Stimulated activated CD4-positive, alpha-beta T cell treated with anti-CD3 and anti-CD28 coated beads, TNF-alpha, amount 100 ng/mL, for 4 hours (primary cell): ENCODE measurements around the gene SKIC8.

Experiments used
- DNase-seq, 3 experiments: peaks; one replicate each; pipeline ENCODE4 v3.0.0-alpha.2; 2020; ENCODE audit warnings: low read depth in 3 of 3

SKIC8 gene

DNA sequence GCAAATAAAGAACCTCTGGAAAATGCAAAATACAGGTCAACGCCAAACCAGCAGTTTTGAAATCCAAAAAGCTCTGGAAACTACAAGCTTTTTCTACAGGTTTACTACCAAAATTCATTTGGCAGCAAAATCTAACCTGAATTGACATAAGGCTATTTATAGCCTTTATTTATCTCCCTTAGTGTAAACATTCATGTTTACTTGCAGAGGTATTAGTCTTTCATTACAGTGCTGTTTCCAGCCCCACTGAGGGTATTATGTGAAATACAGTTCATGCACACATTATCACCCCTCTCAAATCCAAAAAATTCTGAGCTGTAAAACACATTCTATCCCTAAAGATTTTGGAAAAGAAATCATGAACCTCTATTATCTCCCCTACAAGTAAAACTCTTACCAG, 7.2 kb downstream of the SKIC8 start:
- no peak for DNase-seq

DNA sequence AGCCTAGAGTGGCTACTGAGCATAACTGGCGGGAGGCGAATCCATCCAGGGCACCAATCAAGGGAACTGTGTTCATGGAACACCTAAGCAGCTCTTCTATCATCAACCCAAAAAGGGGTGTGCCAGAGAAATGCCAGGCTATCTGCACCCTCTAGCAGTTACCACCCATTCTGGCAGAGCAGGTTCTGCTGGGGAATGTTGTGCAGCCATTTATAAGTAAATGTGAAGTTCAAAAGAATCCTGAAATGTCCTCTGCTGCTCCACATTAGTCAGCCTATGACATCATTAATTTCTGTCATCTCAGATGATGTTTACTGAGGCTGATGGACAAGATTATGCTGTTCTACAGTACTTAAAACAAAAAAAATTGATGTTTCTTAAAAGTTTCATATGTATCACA, 7.7 kb downstream of the SKIC8 start:
- no peak for DNase-seq

DNA sequence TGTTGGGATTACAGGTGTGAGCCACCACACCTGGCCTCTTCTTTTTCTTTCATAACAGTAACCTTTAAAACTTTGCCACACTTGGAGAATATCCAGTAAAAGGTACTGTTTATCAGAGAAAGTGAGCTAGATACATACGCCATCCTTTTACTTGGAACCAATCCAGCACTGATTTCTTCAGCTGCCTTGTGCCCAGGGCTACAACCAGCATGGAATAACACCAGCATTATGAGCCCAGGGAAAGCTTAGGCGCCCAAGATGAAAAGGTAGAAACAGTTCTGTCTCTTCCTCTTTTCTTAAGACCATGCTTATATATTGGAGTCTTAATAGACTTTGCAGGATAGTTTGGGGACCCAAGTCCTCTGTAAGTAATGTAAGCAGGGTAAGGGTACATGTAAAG, 8.4 kb downstream of the SKIC8 start:
- DNase-seq, result no peak

DNA sequence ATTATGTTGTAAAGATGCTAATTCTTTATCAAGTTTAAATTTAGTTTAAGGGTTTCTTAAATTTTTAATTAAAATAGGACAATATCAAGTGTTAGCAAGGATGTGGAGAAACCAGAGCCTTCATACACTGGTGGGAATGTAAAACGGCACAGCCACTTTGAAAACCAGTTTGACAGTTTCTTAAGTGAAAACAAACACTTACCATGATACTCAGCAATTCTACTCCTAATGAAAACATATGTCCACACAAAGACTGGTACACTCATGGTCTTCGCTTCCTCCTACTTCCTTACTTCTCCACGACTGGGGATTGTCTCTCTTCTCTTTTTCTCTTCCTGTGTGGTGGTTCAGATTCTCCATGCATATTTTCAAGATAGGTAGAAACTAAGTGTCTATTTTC, 9.2 kb downstream of the SKIC8 start:
- DNase-seq, result no peak

DNA sequence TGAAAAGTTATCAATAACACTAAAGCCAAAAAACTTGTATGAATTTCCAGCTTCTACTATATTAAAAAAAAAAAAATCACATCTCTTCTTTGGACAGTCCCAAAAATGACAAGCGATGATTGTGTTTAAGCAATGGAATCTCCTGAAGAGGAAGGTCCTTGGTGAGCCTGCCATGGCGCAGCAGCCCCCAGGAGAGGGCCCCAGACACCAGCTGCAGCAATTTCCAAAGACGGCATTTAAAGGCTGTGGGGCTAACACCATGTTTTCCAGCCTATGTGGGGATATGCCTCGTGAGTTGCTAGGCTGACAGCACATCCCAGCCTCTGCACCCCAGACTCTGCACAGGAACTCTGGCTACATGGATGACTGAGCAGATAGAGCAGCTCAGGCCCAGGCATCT, 14.7 kb downstream of the SKIC8 start:
- no peak for DNase-seq

DNA sequence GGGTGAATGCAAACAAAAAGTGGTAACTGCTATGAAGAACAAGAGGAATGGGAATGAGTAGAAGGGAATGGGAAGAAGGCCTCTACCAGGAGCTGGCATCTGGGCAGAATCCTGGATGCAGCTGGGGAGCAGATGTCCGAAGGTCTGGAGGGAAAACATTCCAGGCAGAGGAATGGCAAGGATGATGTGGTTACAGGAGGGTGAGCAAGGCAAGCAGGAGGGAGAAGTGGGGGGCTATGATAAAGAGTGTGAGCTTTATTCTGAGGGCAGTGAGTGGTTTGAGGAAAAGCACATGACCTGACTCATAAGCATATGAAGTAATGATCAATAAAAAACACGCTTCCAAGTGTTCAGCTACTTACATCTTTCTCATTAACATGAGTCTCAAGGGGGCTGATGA, 17.1 kb downstream of the SKIC8 start:
- no peak for DNase-seq

DNA sequence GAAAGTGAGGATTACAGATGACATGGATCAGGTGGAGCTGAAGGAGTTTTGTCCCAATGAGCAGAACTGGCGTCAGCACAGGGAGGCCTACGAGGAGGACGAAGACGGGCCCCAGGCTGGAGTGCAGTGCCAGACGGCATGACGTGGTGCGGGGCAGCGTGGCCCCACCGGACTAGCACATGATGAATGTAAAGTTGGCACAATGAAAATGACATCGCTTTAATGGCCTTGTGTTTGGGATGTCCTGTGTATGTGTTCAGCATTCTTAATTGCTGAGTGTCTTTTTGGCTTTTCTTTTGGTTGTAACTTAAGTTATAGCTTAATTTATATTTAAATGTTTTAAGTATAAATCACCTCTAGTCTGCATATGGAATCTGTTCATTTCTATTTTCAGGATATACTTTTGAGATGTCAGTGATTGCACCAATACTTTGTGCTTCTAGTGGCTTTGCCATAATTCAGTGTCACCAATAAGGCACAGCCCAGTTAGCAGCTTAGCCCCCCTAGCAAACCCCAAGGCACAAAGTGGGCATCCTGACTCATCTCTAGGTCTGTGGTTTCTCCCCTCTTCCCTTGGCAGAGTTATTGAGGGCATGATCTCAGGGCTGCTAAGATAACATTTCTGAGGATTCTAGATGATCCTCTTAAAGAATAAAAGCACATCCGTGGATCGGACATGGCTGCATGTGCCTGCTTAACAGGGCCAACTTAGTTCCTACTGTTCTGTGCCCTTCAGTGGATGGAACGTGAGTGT, 18.9 kb downstream of the SKIC8 start:
- DNase-seq, result no peak

DNA sequence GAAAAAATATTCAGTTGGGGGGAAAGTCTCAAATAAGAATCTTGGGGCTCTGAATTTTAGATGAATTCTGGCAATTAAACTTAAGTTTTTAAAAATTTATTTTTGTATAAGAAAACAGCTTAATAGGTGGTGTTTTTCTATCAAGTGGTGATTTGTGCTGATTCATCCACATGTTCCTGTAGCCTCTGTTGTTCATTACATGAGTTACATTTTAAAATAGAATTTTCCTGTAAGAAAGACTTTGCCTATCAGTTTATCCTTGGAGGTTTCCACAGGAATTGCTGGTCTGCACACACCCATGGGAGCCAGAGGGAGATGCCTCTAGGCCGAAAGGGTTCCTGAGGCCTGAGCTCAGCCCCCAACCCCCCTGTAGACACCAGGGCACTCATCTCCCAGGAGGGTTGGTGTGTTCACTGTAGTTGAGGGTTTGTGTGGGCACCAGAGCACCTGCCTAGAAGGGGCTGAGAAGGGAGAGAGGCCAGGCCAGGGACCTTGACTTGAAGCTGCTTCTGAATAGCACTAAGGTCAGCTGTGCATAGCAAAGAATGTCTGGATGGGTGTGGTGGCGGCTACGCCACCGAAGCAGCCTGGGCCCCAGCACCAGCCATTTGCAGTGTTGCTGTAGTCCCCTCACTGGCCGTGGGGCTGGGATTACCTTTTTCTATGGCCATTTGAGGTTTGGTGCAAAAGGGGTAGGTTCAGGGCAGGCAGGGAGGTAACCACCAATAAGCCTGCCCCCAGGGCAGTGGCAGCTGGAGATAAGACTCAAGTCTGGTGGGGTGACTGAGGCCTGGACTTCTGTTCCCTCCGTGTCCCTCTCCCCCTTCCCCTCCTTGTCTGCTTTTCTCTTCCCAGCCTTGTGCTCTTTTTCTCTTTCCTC, 23.1 kb downstream of the SKIC8 start:
- no peak for DNase-seq

DNA sequence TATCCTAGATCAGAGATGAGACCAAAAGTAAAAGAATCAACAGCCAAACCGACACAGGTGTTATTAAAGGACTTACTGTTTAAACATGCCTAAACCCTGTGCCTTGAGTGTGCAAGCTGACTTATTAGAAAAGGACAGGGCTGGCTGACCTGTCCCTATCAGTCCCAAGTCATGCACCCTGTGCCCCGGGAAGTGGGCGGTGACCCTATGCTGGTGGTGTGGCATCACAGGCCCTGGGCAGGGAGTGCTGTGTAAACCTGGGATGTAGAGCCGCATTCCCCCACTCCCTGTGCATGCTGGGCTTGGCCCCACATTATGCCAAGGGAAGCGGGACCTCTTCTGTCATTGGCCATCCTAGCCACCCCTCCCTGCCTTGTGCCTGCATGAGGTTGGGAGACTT, 24.4 kb downstream of the SKIC8 start:
- no peak for DNase-seq

DNA sequence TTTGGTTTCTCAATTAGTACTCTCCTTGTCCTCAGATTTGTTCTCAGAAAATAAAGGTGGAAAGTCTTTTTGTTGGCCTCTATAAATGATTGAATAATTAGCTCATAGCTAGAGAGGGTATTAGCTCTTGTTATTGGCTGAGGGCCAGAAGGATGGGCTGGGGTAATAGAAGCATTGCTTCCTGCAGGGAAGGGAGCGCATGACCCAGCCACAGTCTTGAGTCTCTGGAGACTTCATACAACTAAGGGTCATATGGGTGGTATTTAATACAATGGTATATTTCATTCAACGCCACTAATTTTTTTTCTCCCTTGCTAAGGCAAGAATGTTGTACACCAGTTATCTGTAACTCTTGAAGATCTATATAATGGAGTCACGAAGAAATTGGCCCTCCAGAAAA, 26.6 kb downstream of the SKIC8 start:
- DNase-seq, result no peak

DNA sequence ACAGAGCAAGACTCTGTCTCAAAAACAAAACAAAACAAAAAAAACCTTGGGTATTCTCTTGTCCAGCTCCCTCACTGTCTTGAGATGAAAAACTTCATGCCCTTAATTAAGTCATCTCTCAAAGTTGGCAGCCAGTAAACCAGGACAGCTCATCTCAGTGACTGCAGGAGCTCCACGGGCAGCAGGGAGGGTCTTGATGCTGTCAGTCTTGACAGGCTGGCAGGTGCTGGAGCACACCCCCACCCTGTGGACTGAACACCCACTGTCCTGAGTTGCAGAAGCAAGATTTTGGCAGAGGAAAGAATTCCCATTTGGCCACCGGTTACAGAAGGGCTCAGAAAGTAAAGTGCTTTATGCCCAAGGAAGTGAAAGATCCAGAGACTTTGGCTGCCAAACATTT, 27.1 kb downstream of the SKIC8 start:
- DNase-seq, result no peak

DNA sequence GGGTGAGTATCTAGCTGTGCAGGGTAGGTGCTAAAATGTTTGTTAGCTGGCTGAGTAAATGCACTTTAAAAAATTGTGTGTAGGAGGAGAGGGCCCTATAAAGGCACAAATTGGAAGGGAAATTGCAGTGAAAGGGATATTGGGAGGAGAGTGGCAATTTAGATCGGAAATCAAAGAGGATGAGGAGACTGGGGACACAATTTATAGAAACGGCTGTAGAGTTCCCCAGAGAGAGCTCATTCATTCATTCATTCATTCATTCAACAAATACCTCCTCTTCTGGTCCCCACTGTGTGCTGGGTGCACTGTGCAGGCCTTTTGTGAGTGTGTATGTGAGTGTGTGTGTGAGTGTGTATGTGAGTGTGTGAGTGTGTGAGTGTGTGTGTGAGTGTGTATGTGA, 32.6 kb downstream of the SKIC8 start:
- DNase-seq, result no peak

DNA sequence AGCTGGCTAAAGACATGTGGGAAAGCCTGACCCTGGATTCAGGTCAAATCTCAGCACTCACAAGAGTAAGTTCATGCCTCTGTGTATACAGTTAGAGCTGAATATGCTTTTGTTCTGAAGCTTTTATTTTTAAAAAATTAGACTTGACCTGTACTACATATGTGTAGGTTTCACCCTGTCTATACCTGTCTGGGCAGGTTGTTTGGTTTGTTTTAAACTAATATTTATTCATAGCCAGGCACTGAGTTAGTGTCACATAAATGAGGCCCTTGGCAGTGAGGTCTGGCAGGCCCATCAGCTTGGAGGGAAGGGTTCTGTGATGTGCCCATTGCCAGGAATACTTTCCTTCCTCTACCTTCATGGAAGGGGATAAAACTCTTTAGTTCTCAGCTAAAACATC, 33.2 kb downstream of the SKIC8 start:
- no peak for DNase-seq

DNA sequence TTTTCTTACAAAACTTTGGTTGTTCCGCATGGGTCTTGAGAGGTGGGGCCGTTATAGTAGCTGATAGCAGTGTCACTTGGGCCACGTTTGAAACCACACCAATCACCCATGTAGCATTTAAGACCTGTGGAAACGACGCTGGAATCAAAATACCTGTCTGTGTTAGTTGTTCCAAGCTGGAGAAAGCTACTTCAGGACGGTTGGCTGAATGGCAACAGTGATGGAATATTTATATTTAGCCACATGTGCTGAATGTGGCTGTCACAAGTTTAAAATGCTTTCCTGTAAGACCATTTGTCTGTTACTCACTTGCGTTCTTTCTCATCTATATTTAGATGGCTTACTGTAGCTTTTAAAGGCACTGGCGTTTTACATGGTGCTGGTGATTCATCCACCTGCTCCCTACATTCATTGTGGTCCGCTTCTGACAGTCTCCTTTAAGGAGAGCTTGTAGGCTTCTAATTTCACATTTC, 33.6 kb downstream of the SKIC8 start:
- DNase-seq, result no peak

DNA sequence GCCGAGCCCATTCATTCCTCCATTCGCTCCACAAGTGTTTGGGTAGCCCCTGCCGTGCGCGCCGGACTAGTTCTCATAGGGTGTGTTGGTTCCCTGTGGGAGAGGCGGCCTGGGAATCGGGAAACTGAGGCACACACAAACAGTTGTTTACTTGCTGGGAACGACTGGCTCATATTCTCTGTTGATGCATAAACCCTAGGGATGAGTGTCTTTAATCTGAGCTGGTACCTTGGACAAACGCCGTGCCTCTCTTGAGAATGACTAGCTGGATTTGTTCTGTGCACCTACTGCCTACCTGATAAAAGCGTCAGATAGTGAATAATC, 34.3 kb downstream of the SKIC8 start:
- DNase-seq, result no peak

DNA sequence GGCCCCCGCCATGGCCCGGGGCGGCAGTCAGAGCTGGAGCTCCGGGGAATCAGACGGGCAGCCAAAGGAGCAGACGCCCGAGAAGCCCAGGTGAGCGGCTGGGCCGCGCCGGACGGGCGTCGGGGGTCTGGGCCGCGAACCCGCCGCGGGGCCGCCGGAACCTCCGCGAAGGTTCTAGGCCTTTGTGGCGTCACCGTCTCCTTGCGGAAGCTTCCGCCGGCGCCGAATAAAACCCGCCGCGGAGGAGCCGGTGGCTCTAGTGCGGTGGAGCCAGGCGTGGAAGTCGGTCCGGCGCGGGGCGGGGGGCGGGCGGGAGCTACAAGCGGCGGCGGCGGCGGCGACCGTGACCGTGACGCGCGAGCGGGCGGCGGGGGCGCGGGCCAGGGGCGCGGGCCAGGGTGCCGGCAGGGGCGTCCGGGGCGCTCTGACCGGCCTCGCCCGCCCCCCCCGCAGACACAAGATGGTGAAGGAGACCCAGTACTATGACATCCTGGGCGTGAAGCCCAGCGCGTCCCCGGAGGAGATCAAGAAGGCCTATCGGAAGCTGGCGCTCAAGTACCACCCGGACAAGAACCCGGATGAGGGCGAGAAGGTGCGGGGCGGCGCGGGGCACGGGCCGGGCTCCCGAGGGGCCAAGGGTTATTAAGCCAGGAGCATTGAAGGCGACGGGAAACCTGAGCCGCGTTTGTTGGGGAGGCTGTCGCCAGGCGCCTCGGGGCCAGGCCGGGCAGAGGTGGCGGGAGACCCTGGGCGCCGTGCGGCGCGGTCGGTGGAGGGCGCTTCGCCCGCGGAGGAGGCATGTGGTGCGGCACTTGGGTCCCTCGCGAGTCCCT, 34.9 kb downstream of the SKIC8 start, which contains the start of gene DNAJA4:
Gene DNAJA4 (plus strand): TSS at position 259 of the 833 bp plus-strand sequence. CDS start 202 bp downstream, at position 461.
- DNase-seq, result peak; percentile 32 to 55 (median 49)

DNA sequence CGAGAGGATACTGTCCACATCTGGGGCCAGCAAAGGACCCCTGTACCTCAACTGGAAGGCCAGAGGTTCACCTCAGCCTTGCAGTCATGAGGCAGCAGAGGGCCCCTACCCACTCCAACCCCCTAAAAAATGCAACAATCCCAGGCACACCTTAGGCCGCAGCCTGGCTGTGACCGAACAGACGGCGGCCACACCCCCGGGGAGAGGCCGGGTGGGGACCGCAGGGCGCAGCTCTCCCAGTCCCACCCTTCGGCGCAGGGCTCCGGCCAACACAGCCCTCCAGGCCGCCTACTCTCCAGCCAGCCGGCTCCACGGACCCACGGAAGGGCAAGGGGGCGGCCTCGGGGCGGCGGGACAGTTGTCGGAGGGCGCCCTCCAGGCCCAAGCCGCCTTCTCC, 35.5 kb downstream of the SKIC8 start:
- no peak for DNase-seq

DNA sequence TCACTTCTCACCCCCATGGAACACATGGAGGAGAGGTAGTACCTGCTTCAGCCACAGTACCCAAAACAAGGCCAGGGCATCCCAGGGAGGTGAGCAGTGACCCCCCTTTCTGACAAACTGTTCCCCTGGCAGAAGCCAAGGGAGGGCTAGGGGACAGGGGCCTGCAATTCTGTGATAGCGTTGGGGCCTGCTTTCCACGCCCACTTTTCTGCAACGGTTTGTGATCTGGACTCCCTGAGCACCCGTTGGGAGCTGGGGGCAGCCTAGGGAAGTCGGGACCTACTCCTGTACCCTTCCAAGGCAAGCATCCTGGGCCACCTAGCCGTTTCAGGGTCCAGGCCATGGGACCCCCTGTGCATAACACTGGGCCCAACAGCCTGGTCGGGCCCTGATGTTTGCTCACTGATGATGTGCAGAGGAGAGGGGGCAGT, 36.0 kb downstream of the SKIC8 start:
- no peak for DNase-seq

DNA sequence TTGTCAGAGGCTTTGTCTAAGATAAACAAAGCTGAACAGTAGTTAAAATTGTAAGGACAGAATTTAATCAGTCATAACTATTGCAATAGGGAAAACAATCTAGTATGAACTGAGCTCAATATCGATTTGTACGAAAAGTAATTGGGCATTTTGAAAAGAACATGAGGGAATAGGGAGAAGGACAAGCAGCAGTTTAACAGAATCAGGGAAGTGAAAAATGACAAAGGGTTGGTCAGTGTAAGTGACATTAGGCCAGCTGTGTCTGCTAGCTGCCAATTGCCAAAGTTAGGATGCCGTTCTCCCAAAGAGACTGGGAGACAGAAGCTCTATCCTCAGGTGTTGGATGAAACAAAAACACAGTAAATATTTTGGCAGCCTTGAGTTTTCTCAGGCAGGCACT, 38.3 kb downstream of the SKIC8 start:
- DNase-seq, result no peak

DNA sequence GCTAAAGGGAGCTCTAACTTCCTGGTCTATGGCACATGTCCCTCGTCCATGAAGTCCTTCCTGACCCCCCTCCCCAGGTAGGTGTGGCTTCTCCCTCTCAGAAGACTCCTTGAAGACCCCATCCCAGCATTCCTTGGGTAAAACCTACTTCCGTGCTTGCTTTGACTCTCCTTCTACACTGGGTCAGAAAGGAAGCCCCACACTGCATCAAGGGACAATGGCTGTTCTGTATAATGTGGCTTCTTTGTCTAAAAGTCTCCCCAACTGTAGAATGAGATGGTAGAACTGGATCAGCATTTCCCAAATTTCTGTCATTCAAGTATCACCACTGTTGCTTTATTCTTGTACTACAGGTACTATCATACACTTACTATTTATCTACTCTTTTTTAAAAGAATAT, 38.9 kb downstream of the SKIC8 start:
- DNase-seq, result no peak

DNA sequence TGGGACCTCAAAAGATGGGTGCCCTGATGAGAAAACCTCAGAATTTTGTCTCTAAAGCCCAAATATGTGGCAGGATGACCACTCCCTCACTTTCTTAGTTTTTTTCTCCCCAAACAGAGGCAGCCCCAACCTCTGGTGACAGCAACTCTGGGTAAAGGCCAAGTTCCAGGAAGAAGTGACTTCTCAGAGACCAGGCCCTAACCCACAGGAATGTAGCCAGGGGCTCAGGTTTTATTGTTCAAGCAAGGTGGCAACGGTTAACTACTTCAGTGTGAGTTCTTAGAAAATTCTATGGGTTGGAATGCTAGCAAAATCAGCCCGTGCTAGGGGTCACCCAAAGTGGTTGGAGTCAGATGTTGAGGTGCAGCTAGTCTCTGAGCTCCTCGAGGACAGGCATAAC, 40.2 kb downstream of the SKIC8 start:
- DNase-seq, result no peak

DNA sequence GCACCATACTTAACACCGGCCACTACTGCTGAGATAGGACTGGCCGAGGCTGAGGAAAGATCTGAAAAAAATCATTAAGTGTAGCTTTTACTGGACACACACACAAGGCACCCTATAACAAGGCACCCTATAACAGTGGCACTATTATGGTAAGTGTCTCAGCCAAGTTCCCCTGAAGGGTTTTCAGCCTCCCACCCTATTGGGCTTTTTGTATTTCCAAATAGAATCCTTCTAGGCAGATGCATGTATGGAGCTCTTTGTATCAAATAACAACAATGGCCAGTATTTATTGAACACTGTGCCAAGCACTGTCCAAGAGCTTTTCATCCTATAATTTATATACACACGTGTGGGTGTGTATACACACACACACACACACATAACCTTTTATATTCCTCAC, 41.7 kb downstream of the SKIC8 start:
- DNase-seq, result no peak
